Vagina (tissue), 2 donors: Measurements from ENCODE around the gene CRTC3. TPM values are rescaled to one million over a fixed set of nuclear protein-coding genes. Genes with fewer than 3 reads are reported as not detected.

Source experiments
- DNase-seq, 2 donors: peaks; one replicate each; pipeline ENCODE4 v3.0.0-alpha.2; 2017; ENCODE audit errors: extremely low spot score in 2 of 2
- H3K27ac ChIP-seq: fragments of 200-600 bp; sonication (generic); one replicate; pipeline ENCODE4 v1.5.1; 2019
- H3K27me3 ChIP-seq: fragments of 200-600 bp; sonication (generic); one replicate; pipeline ENCODE4 v1.5.1; 2019
- H3K36me3 ChIP-seq, 2 donors: fragments of 200-600 bp; sonication (generic); one replicate each; pipeline ENCODE4 v1.5.1; 2017 to 2019
- H3K4me1 ChIP-seq: fragments of 200-600 bp; sonication (generic); one replicate; pipeline ENCODE4 v1.5.1; 2019
- H3K4me3 ChIP-seq, 2 donors: fragments of 200-600 bp; sonication (generic); 1 replicate in 1 of 2; 2 replicates in 1 of 2; pipeline ENCODE4 v1.5.1; 2016 to 2019
- H3K9me3 ChIP-seq: fragments of 200-600 bp; sonication (generic); one replicate; pipeline ENCODE4 v1.5.1; 2019
- POLR2A ChIP-seq, 2 donors: fragments of 450-650 bp; IDR thresholded peaks; one replicate each; pipeline ENCODE4 v1.6.1; 2017; ENCODE audit warnings: antibody characterized with exemption in 2 of 2, mild to moderate bottlenecking in 2 of 2, moderate library complexity in 2 of 2
- POLR2AphosphoS5 ChIP-seq, 2 donors: sonication (generic); formaldehyde crosslinking; IDR thresholded peaks; one replicate each; pipeline ENCODE4 v1.9.0; 2017; ENCODE audit warnings: antibody characterized with exemption in 2 of 2, mild to moderate bottlenecking in 2 of 2, low read depth in 1 of 2; ENCODE audit not compliant: insufficient read depth in 1 of 2
- intact Hi-C: fragments of 100-400 bp; cut with DNase I; formaldehyde crosslinking; loops from one replicate; pipeline ENCODE4 v1.15.1; 2023
- total RNA-seq: library from RNA; depleted of rRNA; stranded (reverse); fragments of >200 nt; gene quantifications from one replicate; pipeline ENCODE4 v1.2.3, GENCODE V29; 2016
- TF ChIP-seq, protein P1 (sequence below), 3 experiments: fragments of 450-650 bp in 2 of 3; fragments of 200-600 bp in 1 of 3; sonication (generic) in 1 of 3; IDR thresholded peaks; one replicate each; pipeline ENCODE4 v1.5.1; 2017 to 2019; ENCODE audit warnings: antibody characterized with exemption in 3 of 3, mild to moderate bottlenecking in 2 of 3, moderate library complexity in 2 of 3

CRTC3 gene
- total RNA-seq, 1 donor from 2014 or later: 43.5 TPM

DNA sequence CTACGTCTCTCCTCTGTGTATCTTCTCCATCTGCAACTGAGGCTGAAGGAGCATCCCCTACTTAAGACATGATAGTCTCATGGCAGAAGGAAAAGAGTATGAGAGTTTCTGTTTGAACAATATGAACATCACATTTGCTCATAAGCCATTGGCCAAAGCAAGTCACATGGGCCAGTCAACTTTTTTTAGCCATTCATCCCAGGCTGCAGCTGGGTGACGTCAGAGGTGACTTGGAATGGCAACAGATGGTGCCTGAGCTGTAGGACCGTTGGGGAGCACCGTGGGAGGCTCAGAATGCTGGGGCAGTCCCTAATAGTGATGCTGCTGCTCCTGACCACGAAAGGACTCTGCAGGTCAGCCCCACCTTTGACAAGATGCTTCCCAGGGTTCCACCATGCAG is 58.7 kb downstream of the CRTC3 start:
- Histone ChIP-seq H3K4me3 (no peak overlapping the region), H3K9me3 (no peaks in the 10 kb centered on the region), H3K27me3 (no peaks in the 10 kb centered on the region), H3K36me3 (no peaks in the 10 kb centered on the region), H3K27ac (no peak overlapping the region), H3K4me1 (peaks cover 36% of the 10 kb centered on the region)
- TF ChIP-seq, protein P1, sequence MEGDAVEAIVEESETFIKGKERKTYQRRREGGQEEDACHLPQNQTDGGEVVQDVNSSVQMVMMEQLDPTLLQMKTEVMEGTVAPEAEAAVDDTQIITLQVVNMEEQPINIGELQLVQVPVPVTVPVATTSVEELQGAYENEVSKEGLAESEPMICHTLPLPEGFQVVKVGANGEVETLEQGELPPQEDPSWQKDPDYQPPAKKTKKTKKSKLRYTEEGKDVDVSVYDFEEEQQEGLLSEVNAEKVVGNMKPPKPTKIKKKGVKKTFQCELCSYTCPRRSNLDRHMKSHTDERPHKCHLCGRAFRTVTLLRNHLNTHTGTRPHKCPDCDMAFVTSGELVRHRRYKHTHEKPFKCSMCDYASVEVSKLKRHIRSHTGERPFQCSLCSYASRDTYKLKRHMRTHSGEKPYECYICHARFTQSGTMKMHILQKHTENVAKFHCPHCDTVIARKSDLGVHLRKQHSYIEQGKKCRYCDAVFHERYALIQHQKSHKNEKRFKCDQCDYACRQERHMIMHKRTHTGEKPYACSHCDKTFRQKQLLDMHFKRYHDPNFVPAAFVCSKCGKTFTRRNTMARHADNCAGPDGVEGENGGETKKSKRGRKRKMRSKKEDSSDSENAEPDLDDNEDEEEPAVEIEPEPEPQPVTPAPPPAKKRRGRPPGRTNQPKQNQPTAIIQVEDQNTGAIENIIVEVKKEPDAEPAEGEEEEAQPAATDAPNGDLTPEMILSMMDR (IDR thresholded peaks at IDR 0.05): no peak
- no peak for TF ChIP-seq POLR2AphosphoS5 (IDR thresholded peaks at IDR 0.05; ENCODE audit: insufficient read depth in 1 of 2, low read depth in 1 of 2)
- TF ChIP-seq POLR2A (IDR thresholded peaks at IDR 0.05): no peak
- intact Hi-C loops: no loop called here
- no peak for DNase-seq

- Histone ChIP-seq H3K27ac (peak overlapping the region; percentile 54), H3K27me3 (no peaks in the 10 kb centered on the region), H3K9me3 (no peaks in the 10 kb centered on the region), H3K4me3 (no peak overlapping the region), H3K4me1 (peaks cover 53% of the 10 kb centered on the region), H3K36me3 (no peaks in the 10 kb centered on the region)
- no peak for DNase-seq
- intact Hi-C loops: no loop called here
- no peak for TF ChIP-seq POLR2A (IDR thresholded peaks at IDR 0.05)
- TF ChIP-seq POLR2AphosphoS5 (IDR thresholded peaks at IDR 0.05; ENCODE audit: insufficient read depth in 1 of 2, low read depth in 1 of 2): no peak
- TF ChIP-seq, protein P1 (IDR thresholded peaks at IDR 0.05): no peak
Measured at GRCh38 chr15:90591524-90591923, 61.8 kb downstream of the CRTC3 start.

DNA sequence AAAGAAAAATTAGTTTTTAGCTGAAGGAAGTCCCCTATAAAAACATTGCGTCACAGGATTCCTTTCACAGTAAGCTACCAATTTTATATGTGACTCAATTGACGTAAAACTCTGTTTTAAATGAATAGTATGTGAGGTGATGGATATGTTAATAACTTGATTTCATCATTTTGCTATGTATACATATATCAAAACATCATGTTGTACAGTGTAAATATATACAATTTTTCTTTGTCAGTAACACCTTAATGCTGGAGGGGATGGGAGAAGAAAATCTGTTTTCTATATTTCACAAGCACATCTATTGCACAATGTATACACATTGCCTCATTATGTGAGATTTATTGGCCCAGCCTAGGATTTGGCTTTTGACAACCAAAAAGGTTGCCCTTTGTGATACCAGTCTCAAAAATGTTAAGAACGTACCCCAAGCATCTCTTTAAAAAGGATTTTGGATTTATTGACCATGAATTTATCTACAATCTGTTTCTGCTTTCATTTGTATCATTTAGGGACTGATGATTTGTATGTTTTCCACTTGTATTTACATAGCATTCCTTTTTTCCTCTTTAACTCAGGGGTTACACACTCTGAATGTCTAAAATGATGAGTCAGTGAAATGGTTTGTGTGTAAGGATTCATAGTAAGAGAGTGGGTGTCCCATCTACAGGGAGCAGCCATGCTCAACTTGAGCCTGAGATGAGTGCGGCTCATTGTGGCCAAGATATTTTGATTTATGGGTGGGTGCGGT is 62.6 kb downstream of the CRTC3 start:
- no peaks in the 10 kb centered on the region for H3K36me3 ChIP-seq
- no peak for DNase-seq
- no peak for TF ChIP-seq POLR2A (IDR thresholded peaks at IDR 0.05)
- TF ChIP-seq POLR2AphosphoS5 (IDR thresholded peaks at IDR 0.05; ENCODE audit: insufficient read depth in 1 of 2, low read depth in 1 of 2): peak in 1 of 2 donors; percentile 81
- TF ChIP-seq, protein P1 (IDR thresholded peaks at IDR 0.05): no peak
- peaks cover 60% of the 10 kb centered on the region for H3K4me1 ChIP-seq
- no peak overlapping the region for H3K4me3 ChIP-seq
- intact Hi-C loops: no loop called here
- peak overlapping the region; percentile 54 for H3K27ac ChIP-seq
- no peaks in the 10 kb centered on the region for H3K9me3 ChIP-seq
- no peaks in the 10 kb centered on the region for H3K27me3 ChIP-seq

GRCh38 chr15:90593499-90594158 is 63.9 kb downstream of the CRTC3 start:
- no peaks in the 10 kb centered on the region for H3K9me3 ChIP-seq
- TF ChIP-seq POLR2AphosphoS5 (IDR thresholded peaks at IDR 0.05; ENCODE audit: insufficient read depth in 1 of 2, low read depth in 1 of 2): no peak
- TF ChIP-seq POLR2A (IDR thresholded peaks at IDR 0.05): no peak
- TF ChIP-seq, protein P1 (IDR thresholded peaks at IDR 0.05): no peak
- H3K27ac ChIP-seq: peak overlapping the region; percentile 49
- no peak for DNase-seq
- peaks cover 73% of the 10 kb centered on the region for H3K4me1 ChIP-seq
- H3K27me3 ChIP-seq: no peaks in the 10 kb centered on the region
- intact Hi-C loops: no loop called here
- no peak overlapping the region for H3K4me3 ChIP-seq
- H3K36me3 ChIP-seq: no peaks in the 10 kb centered on the region

- H3K27me3 ChIP-seq: no peaks in the 10 kb centered on the region
- H3K36me3 ChIP-seq: no peaks in the 10 kb centered on the region
- intact Hi-C loops: no loop called here
- peak overlapping the region; percentile 49 for H3K27ac ChIP-seq
- TF ChIP-seq POLR2AphosphoS5 (IDR thresholded peaks at IDR 0.05; ENCODE audit: insufficient read depth in 1 of 2, low read depth in 1 of 2) (peak; percentile 42 to 78), POLR2A (IDR thresholded peaks at IDR 0.05) (no peak)
- TF ChIP-seq, protein P1 (IDR thresholded peaks at IDR 0.05): no peak
- no peak overlapping the region for H3K4me3 ChIP-seq
- H3K9me3 ChIP-seq: no peaks in the 10 kb centered on the region
- no peak for DNase-seq
- peaks cover 78% of the 10 kb centered on the region for H3K4me1 ChIP-seq
Measured at GRCh38 chr15:90594301-90594738, 64.6 kb downstream of the CRTC3 start.
